ENCODE data around the gene LAMB1. TPM values are rescaled to one million over a fixed set of nuclear protein-coding genes. Genes with fewer than 3 reads are reported as not detected.
"Not testable (repeated sequence)": the region's sequence is repeated elsewhere in the genome, so short reads cannot be mapped to it uniquely, and the experiment has no call there.

LAMB1 gene
- total RNA-seq, 2 experiments from 2014 or later = 0.17 TPM; not detected in 1

DNA sequence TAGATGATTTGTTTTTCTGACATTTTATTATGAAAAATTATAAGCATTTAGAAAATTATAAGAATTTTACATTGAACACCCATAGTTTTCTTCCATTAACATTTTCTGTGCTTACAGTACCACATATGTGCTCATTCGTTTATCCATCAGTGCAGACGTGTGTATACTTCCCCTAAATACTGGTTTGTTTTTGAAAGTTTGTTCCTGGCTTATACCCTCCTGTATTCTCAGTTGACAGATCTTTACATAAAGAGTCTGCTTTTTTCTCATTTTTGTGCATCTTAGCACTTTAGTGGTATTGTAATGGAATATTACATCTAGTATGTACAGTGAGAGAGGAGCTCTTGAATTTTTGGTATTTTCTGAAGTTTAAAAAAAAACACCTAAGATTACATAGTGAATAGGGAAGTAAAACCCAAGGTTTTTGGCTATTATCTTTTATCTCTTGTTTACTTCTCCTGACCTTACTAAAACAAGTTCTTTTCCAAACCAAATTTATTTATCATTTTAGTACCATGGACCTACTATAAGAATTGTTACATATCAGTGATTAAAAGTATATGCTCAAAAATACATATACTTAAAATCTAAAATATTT is 103.9 kb downstream of the LAMB1 start:
- H3K9me2 ChIP-seq (ENCODE audit: insufficient read depth, low read length) = no peaks in the 10 kb centered on the region
- H4K20me1 ChIP-seq (ENCODE audit: insufficient read depth, low read length) = peaks cover 22% of the 10 kb centered on the region; the same call in 1 of the 2 replicates
- H3K9me3 ChIP-seq (ENCODE audit: low read length) = no peaks in the 10 kb centered on the region
- H3K36me3 ChIP-seq (ENCODE audit: insufficient read depth, low read length) = peaks cover 98% of the 10 kb centered on the region
- CTCF ChIA-PET (ENCODE audit: unreplicated experiment) = no interaction called here
- intact Hi-C loops (cut with micrococcal nuclease; ENCODE audit: unreplicated experiment) = no loop called here
- POLR2A ChIA-PET = interaction anchor here (1.1 to 1.3 kb wide), 2 partner anchors 9 to 13 kb away, joined by 3 to 4 read pairs; no protein-coding TSS in a partner anchor
- peaks cover 7% of the 10 kb centered on the region for H3K4me1 ChIP-seq (ENCODE audit: insufficient read depth, low read length, poor library complexity, severe bottlenecking)
- peaks cover 70% of the 10 kb centered on the region; the same call in 1 of the 2 replicates for H3K79me2 ChIP-seq (ENCODE audit: insufficient read depth, low read depth, low read length)
- H2AFZ ChIP-seq (ENCODE audit: low read length) = no peak overlapping the region
- DNase-seq (ENCODE audit: low spot score) = no peak
- no peak overlapping the region for H3K27ac ChIP-seq (ENCODE audit: low read depth, low read length, poor library complexity, severe bottlenecking)
- no TSS peak for BruUV-seq (replicated peaks)
- H3K4me3 ChIP-seq (ENCODE audit: low read depth, low read length, poor library complexity, severe bottlenecking) = no peak overlapping the region
- TF ChIP-seq, protein P1, sequence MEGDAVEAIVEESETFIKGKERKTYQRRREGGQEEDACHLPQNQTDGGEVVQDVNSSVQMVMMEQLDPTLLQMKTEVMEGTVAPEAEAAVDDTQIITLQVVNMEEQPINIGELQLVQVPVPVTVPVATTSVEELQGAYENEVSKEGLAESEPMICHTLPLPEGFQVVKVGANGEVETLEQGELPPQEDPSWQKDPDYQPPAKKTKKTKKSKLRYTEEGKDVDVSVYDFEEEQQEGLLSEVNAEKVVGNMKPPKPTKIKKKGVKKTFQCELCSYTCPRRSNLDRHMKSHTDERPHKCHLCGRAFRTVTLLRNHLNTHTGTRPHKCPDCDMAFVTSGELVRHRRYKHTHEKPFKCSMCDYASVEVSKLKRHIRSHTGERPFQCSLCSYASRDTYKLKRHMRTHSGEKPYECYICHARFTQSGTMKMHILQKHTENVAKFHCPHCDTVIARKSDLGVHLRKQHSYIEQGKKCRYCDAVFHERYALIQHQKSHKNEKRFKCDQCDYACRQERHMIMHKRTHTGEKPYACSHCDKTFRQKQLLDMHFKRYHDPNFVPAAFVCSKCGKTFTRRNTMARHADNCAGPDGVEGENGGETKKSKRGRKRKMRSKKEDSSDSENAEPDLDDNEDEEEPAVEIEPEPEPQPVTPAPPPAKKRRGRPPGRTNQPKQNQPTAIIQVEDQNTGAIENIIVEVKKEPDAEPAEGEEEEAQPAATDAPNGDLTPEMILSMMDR (conservative IDR thresholded peaks at IDR 0.05; ENCODE audit: low read length) = no peak
- no peak for TF ChIP-seq EZH2phosphoT487 (IDR thresholded peaks at IDR 0.05; ENCODE audit: borderline replicate concordance, low read depth, low read length)
- no peak overlapping the region for H3K4me2 ChIP-seq (ENCODE audit: low read length)

DNA sequence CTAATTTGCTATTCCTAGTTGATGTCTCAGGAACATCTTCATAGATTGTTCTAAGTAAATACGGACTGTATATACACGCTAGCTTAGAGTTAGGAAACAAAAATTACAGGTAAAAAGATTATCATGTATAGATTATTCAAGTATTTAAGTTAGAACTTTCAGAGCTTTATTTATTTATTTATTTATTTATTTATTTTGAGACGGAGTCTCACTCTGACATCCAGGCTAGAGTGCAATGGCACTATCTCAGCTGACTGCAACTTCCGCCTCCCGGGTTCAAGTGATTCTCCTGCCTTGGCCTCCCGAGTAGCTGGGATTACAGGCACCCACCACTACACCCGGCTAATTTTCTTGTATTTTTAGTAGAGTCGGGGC is 110.6 kb downstream of the LAMB1 start:
- Histone ChIP-seq H3K4me1 (ENCODE audit: insufficient read depth, low read length, poor library complexity, severe bottlenecking) (peaks cover 30% of the 10 kb centered on the region), H3K4me2 (ENCODE audit: low read length) (peak overlapping the region; percentile 77), H3K79me2 (ENCODE audit: insufficient read depth, low read depth, low read length) (peaks cover 59% of the 10 kb centered on the region), H3K36me3 (ENCODE audit: insufficient read depth, low read length) (peaks cover 47% of the 10 kb centered on the region), H3K4me3 (ENCODE audit: low read depth, low read length, poor library complexity, severe bottlenecking) (peak overlapping the region; percentile 82)
- H4K20me1 ChIP-seq (ENCODE audit: insufficient read depth, low read length); CTCF ChIA-PET (ENCODE audit: unreplicated experiment); DNase-seq (ENCODE audit: low spot score); H2AFZ ChIP-seq (ENCODE audit: low read length); H3K9me2 ChIP-seq (ENCODE audit: insufficient read depth, low read length); H3K27ac ChIP-seq (ENCODE audit: low read depth, low read length, poor library complexity, severe bottlenecking); H3K9me3 ChIP-seq (ENCODE audit: low read length); BruUV-seq (replicated peaks): not testable (repeated sequence)
- intact Hi-C loops (cut with micrococcal nuclease; ENCODE audit: unreplicated experiment) = loop anchor here (5.0 kb wide), 1 partner anchor 150 kb away; the partner anchor contains the start of gene CBLL1
- POLR2A ChIA-PET = interaction anchor here (0.6 to 3.0 kb wide), 6 partner anchors 9 to 513 kb away, joined by 3 to 11 read pairs (median 3); no protein-coding TSS in a partner anchor

DNA sequence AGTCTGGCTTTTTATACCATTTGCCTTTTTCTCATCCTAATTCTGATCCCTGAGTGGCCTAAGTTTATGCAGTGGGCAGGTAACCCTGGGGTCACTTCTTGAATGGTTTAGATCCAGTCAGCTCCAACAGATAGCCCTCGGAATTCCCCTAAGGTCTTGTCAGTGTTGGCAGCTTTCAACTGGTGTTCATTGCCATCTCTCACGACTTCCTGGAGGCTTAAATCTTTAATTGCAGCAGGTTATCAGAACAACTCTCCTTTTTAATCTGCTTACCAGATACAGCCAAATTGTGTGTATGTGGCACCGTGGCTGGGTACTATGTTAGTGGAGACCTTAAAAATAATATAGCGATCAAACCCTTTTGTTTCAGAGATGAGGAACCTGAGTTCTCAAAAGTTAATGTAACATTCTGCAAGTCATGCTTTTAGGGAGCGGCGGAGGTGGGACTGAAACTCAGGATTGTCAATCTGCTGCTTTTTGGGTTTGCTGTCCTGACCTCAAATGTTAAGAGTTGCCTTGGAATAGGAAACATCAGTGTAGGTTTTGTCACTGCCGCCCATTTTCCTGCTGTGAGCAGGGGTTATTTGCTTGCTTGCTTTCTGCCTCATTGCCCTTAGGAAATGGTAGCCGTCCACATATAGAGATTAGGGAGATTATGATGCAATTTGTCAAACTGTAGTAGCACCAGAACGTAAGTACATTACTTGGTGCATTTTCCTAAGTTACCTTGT is 111.2 kb downstream of the LAMB1 start:
- intact Hi-C loops (cut with micrococcal nuclease; ENCODE audit: unreplicated experiment) = loop anchor here (5.0 kb wide), 1 partner anchor 150 kb away; the partner anchor contains the start of gene CBLL1
- TF ChIP-seq, protein P1 (conservative IDR thresholded peaks at IDR 0.05; ENCODE audit: low read length) = no peak
- no peak for TF ChIP-seq EZH2phosphoT487 (IDR thresholded peaks at IDR 0.05; ENCODE audit: borderline replicate concordance, low read depth, low read length)
- peaks cover 55% of the 10 kb centered on the region for H3K79me2 ChIP-seq (ENCODE audit: insufficient read depth, low read depth, low read length)
- H3K36me3 ChIP-seq (ENCODE audit: insufficient read depth, low read length) = peaks cover 42% of the 10 kb centered on the region
- peaks cover 30% of the 10 kb centered on the region for H3K4me1 ChIP-seq (ENCODE audit: insufficient read depth, low read length, poor library complexity, severe bottlenecking)
- H3K9me3 ChIP-seq (ENCODE audit: low read length) = no peaks in the 10 kb centered on the region
- H3K4me2 ChIP-seq (ENCODE audit: low read length) = peak overlapping the region; percentile 77
- CTCF ChIA-PET (ENCODE audit: unreplicated experiment) = no interaction called here
- BruUV-seq (replicated peaks) = no TSS peak
- peak overlapping the region; percentile 33 for H3K27ac ChIP-seq (ENCODE audit: low read depth, low read length, poor library complexity, severe bottlenecking)
- peak overlapping the region; percentile 82 for H3K4me3 ChIP-seq (ENCODE audit: low read depth, low read length, poor library complexity, severe bottlenecking)
- H3K9me2 ChIP-seq (ENCODE audit: insufficient read depth, low read length) = no peaks in the 10 kb centered on the region
- POLR2A ChIA-PET = interaction anchor here (0.6 to 3.0 kb wide), 7 partner anchors 10 to 1005 kb away, joined by 3 to 17 read pairs (median 3); no protein-coding TSS in a partner anchor
- peak overlapping the region; percentile 93 for H2AFZ ChIP-seq (ENCODE audit: low read length)
- peak; percentile 24 for DNase-seq (ENCODE audit: low spot score)
- 0 out of 2 replicates have a peak, but pooled peaks cover 10% of the 10 kb centered on the region for H4K20me1 ChIP-seq (ENCODE audit: insufficient read depth, low read length)
